GM18907 (cell line): ENCODE results near the gene ADAMTSL1.
"Not testable (repeated sequence)": the region's sequence is repeated elsewhere in the genome, so short reads cannot be mapped to it uniquely, and the experiment has no call there.

Source experiments
- ATAC-seq: cut with Tn5 transposase; IDR thresholded peaks from one replicate; pipeline ENCODE4 v1.9.1; 2021; ENCODE audit warnings: mild to moderate bottlenecking, moderate library complexity; ENCODE audit not compliant: unreplicated experiment

Gene ADAMTSL1

GRCh38 chr9:18922161-18922885, 448.4 kb downstream of the ADAMTSL1 start:
- ATAC-seq = no peak

GRCh38 chr9:18923167-18923566, 449.2 kb downstream of the ADAMTSL1 start:
- no peak for ATAC-seq

GRCh38 chr9:18923671-18924430, 449.9 kb downstream of the ADAMTSL1 start:
- ATAC-seq = no peak

- ATAC-seq = no peak
Observed at GRCh38 chr9:18925880-18926279, 451.9 kb downstream of the ADAMTSL1 start.

- ATAC-seq = no peak
Observed at GRCh38 chr9:18926513-18926912, 452.6 kb downstream of the ADAMTSL1 start.

- ATAC-seq = no peak
Observed at GRCh38 chr9:18928711-18929110, 454.8 kb downstream of the ADAMTSL1 start.

- ATAC-seq = not testable (repeated sequence)
Observed at GRCh38 chr9:18930611-18931010, 456.7 kb downstream of the ADAMTSL1 start.

GRCh38 chr9:18935541-18935940, 461.6 kb downstream of the ADAMTSL1 start:
- ATAC-seq = no peak

GRCh38 chr9:18936094-18936871, 462.3 kb downstream of the ADAMTSL1 start:
- no peak for ATAC-seq

GRCh38 chr9:18939943-18940342, 466.0 kb downstream of the ADAMTSL1 start:
- no peak for ATAC-seq

GRCh38 chr9:18941060-18941740, 467.2 kb downstream of the ADAMTSL1 start:
- ATAC-seq = no peak

GRCh38 chr9:18942801-18943200, 468.8 kb downstream of the ADAMTSL1 start:
- ATAC-seq = no peak

GRCh38 chr9:18947892-18948339, 474.0 kb downstream of the ADAMTSL1 start:
- no peak for ATAC-seq

GRCh38 chr9:18951936-18952335, 478.0 kb downstream of the ADAMTSL1 start:
- no peak for ATAC-seq

GRCh38 chr9:18955626-18956025, 481.7 kb downstream of the ADAMTSL1 start:
- no peak for ATAC-seq
